HTR-8/SVneo (cell line): ENCODE data around the gene VPS54.
"Not testable (repeated sequence)": the region's sequence is repeated elsewhere in the genome, so short reads cannot be mapped to it uniquely, and the experiment has no call there.

Experiments used
- DNase-seq: peaks from one replicate; pipeline ENCODE4 v3.0.0; 2011; ENCODE audit warnings: low spot score, mixed read lengths; ENCODE audit not compliant: insufficient read length
- FAIRE-seq: peaks from 2 replicates; lab custom pipeline; 2011; peaks lifted over from hg19 to GRCh38; lab: Jason Lieb, UNC

Gene VPS54

GRCh38 chr2:64023485-64024258, 4.4 kb upstream of the VPS54 start:
- no peak for DNase-seq
- FAIRE-seq, result no peak

GRCh38 chr2:64021578-64021977, 2.4 kb upstream of the VPS54 start:
- FAIRE-seq, result no peak

DNA sequence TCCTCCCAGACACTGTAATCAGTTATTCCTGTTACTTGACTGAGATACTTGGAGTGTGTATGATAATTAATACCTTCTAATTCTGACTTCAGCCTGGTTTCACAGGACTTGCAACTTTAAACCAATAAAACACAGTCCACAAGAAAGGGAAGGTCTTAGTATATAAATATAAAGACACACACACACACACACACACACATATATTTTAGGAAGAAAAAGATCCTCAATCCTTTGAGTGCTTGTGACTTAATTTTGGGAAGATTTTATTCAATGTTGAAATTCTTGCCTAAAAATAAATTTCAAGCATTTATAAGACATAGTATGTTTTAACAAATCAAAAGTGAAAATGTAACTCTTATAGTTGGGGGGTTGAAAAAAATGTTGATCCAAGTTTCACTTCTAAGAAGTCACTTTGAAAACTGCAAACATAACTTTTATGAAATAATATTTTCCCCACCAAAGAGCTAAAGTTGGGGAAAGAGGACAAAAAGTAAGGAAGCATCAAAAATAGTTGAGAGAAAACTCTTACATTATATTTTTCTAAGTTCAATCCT, 824 bp upstream of the VPS54 start:
- DNase-seq, result no peak
- no peak for FAIRE-seq

More at GRCh38 chr2:64021578-64021977, 2.4 kb upstream of the VPS54 start:
- DNase-seq, result no peak

- DNase-seq (peak; percentile 30), FAIRE-seq (no peak)
Observed at GRCh38 chr2:64018701-64019082, 536 bp downstream of the VPS54 start.

GRCh38 chr2:64017811-64018700, 1.2 kb downstream of the VPS54 start:
- peak; percentile 30 for DNase-seq

GRCh38 chr2:64015898-64016297, 3.3 kb downstream of the VPS54 start:
- FAIRE-seq (no peak), DNase-seq (no peak)

More at GRCh38 chr2:64017811-64018700, 1.2 kb downstream of the VPS54 start:
- peak; percentile 38 for FAIRE-seq

DNA sequence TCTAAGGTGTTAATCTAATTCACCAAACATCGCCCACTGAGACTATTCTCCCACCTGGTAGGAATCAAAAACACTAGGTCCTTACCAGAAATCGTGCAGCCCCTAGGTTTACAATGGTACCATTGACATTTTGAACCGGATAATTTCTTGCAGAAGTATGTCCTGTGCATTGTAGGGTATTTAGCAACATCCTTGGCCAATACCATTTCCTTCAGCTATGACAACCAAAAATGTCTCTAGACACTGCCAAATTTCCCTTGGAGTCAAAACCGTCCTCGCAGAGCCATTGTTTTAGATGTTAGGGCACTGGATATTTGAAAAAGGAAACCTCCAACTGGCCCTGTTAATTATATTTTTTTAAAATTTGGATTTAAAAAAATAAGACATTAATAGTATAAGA, 3.8 kb downstream of the VPS54 start:
- no peak for FAIRE-seq
- no peak for DNase-seq

DNA sequence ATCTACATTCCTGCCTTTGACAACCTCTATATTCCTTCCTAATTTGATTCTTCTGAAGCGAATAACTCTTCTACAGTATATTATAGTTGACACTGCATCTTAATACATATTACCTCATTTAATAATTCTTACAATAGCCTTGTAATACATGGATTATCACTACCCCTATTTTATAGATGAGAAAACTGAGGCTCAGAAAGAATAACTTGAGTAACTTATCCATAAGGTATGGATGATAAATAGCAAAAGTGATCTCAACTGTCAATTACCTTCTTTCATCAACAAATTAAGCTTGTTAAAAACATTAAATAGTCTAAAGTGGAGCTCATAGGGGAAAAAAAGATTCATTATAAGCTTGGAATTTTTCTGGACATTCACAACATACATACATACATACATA, 4.6 kb downstream of the VPS54 start:
- DNase-seq (no peak), FAIRE-seq (no peak)

DNA sequence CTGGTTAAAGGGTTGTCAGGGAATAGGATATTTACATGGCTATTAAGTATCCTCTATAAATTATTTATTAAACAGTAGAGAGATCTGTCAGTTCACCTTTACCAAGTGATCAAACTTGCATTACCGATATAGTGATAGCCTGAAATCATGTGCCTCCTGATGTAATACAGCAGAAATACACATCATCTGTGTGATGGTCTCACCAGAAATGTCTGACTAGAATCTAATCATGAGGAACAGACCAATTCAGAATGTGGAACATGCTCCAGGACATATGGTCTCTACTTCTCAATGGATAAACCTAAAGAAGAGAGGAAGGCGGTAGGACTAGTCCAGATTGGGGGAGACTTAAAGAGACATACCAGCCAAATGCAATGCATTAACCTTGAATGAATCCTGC, 6.2 kb downstream of the VPS54 start:
- peak; percentile 80 for FAIRE-seq
- DNase-seq, result no peak

GRCh38 chr2:64012115-64012514, 7.1 kb downstream of the VPS54 start:
- DNase-seq, result no peak
- FAIRE-seq, result no peak

- FAIRE-seq (no peak), DNase-seq (no peak)
Observed at GRCh38 chr2:64008434-64009009, 10.7 kb downstream of the VPS54 start.

DNA sequence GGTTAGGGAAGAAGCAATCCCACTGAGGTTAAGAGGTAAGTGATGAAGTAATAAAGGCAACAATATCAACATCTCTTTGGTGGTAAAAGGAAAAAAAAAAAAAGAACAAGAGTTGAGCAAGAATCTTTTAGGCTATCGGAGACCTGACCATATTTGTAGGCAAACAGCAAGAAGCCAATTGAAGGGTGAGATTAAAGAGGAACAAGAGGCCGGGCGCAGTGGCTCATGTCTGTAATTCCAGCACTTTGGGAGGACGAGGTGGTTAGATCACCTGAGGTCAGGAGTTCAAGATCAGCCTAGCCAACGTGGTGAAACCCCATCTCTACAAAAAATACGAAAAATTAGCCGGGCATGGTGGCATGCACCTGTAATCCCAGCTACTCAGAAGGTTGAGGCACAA, 11.3 kb downstream of the VPS54 start:
- no peak for FAIRE-seq
- DNase-seq, result no peak

- no peak for FAIRE-seq
- DNase-seq, result no peak
Observed at GRCh38 chr2:64005707-64006356, 13.4 kb downstream of the VPS54 start.

GRCh38 chr2:64003239-64003638, 16.0 kb downstream of the VPS54 start:
- FAIRE-seq, result no peak

DNA sequence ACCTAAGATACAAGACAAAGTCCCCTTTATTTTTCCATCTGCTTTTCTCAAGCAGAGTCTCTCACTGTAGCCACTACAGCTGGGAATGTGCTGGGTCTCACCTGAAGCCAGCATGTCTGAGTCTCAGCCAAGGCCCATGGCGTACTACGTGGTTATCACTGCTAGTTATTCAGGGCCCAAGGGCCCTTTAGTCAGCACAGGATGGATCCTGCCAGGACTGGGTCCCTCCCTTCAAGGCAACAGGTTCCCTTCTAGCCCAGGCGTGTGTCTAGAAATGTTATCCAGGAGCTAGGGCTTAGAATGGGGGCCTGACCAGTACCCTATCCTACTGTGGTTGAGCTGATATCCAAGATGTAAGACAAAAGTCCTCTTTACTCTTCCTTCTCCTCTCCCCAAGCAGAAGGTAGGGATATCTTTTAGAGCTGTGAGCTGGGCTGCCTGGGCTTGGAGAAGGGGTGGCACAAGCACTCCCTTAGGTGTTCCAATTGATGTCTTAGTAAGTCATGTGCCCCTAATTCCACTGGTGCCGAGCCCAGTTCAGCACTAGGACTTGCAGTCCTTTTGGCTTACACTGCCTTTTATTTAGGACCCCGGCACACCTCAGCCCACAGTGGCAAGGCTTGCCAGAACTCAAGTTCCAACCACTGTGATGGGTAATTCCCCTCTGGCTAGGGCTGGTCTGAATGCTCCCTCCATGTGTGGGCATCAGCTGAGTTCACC, 17.7 kb downstream of the VPS54 start:
- DNase-seq (no peak), FAIRE-seq (no peak)

More at GRCh38 chr2:64003239-64003638, 16.0 kb downstream of the VPS54 start:
- DNase-seq, result no peak

DNA sequence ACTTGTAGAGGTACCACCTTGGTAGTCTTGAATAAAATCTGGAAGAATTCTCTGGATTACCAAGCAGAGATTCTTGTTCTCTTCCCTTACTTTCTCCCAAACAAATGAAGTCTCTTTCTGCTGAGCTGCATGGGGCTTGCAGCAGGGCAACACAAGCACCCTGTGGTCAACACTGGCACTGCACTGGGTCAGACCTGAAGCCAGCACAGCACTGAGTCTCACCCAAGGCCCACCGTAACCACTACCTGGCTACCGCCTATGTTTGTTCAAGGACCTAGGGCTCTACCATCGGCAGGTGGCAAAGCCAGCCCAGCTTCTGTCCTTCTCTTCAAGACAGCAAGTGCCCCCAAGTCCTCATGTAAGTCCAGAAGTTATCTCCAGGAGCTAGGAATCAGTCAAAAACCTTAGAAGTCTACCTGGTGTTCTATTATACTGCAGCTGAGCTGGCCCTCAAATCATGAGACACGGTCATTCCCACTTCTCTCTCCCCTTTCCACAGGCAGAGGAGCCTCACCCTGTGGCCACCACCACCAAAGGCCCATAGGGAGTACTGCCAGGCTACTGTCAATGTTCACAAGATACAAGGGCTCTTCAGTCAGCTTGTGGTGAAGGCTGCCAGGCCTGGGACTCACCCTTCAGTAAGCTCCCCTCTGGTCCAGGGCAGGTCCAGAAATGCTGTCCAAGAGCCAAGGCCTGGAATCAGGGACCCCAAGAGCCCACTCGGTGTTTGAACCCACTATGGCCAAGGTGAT, 18.4 kb downstream of the VPS54 start:
- DNase-seq (no peak), FAIRE-seq (no peak)

DNA sequence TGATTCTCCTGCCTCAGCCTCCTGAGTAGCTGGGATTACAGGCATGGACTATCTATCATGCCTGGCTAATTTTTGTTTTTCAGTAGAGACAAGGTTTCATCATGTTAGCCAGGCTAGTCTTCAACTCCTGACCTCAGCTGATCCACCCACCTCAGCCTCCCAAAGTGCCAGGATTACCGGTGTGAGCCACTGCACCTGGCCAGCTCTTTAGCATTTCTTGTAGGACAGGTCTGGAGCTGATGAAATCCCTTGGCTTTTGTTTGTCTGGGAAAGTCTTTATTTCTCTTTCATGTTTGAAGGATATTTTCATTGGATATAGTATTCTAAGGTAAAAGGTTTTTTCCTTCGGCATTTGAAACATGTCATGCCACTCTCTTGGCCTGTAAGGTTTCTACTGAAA, 20.2 kb downstream of the VPS54 start:
- FAIRE-seq (no peak), DNase-seq (no peak)

DNA sequence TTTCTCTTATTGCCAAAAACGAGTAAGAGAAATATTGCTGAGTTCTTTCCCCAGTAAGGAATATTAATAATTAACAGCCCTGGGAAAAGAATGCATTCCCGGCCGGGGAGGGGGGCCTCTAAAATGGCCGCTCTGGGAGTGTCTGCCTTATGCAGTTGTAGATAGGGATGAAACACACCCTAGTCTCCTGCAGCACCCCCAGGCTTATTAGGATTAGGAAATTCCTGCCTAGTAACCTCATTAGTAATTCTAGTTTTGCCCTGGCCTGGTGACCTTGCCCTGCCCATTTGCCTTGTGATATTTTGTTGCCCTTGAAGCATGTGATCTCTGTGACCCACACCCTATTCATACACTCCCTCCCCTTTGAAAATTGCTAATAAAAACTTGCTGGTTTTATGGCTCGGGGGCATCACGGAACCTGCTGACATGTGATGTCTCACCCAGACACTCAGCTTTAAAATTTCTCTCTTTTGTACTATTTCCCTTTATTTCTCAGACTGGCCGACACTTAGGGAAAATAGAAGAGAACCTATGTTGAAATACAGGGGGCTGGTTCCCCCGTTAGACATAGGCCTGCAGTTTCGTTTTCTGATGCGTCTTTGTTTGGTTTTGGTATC, 22.5 kb downstream of the VPS54 start:
- not testable (repeated sequence) for FAIRE-seq, DNase-seq
